Hepatocyte (in vitro differentiated cells): ENCODE data around the gene FSD1L. TPM values are rescaled to one million over a fixed set of nuclear protein-coding genes. Genes with fewer than 3 reads are reported as not detected.

Experiments
- DNase-seq: peaks from one replicate; pipeline ENCODE4 v3.0.0-alpha.2; 2016; ENCODE audit warnings: low spot score
- H2AFZ ChIP-seq: fragments of 200-600 bp; sonication (generic); 2 replicates; pipeline ENCODE4 v1.6.0; 2016; ENCODE audit warnings: antibody characterized with exemption, mild to moderate bottlenecking
- H3K27ac ChIP-seq: fragments of 200-600 bp; sonication (generic); 2 replicates; pipeline ENCODE4 v1.5.1; 2016; ENCODE audit warnings: mild to moderate bottlenecking
- H3K27me3 ChIP-seq: fragments of 200-600 bp; sonication (generic); 2 replicates; pipeline ENCODE4 v1.6.1; 2016
- H3K36me3 ChIP-seq: fragments of 200-600 bp; sonication (generic); replicated peaks from 2 replicates; pipeline ENCODE4 v1.5.1; 2016; ENCODE audit warnings: low read depth; ENCODE audit not compliant: insufficient read depth
- H3K4me1 ChIP-seq: fragments of 200-600 bp; sonication (generic); 2 replicates; pipeline ENCODE4 v1.5.1; 2016; ENCODE audit warnings: mild to moderate bottlenecking, moderate library complexity; ENCODE audit not compliant: insufficient read depth
- H3K4me2 ChIP-seq: fragments of 200-600 bp; sonication (generic); 2 replicates; pipeline ENCODE4 v1.6.0; 2016
- H3K4me3 ChIP-seq: fragments of 200-600 bp; sonication (generic); 2 replicates; pipeline ENCODE4 v1.5.1; 2016; ENCODE audit warnings: mild to moderate bottlenecking
- H3K79me2 ChIP-seq: fragments of 200-600 bp; sonication (generic); 2 replicates; pipeline ENCODE4 v1.6.0; 2017; ENCODE audit warnings: mild to moderate bottlenecking
- H3K9me2 ChIP-seq: fragments of 200-600 bp; sonication (generic); replicated peaks from 2 replicates; pipeline ENCODE4 v1.6.0; 2017; ENCODE audit warnings: mild to moderate bottlenecking; ENCODE audit not compliant: insufficient read depth
- H3K9me3 ChIP-seq: fragments of 200-600 bp; sonication (generic); 2 replicates; pipeline ENCODE4 v1.5.1; 2016; ENCODE audit warnings: low read depth, mild to moderate bottlenecking
- H4K20me1 ChIP-seq: fragments of 200-600 bp; sonication (generic); 2 replicates; pipeline ENCODE4 v1.6.0; 2016; ENCODE audit warnings: mild to moderate bottlenecking; ENCODE audit not compliant: insufficient read depth, poor library complexity, severe bottlenecking
- CTCF ChIP-seq: fragments of 200-600 bp; sonication (generic); IDR thresholded peaks from 2 replicates; pipeline ENCODE4 v1.5.1; 2016; ENCODE audit warnings: antibody characterized with exemption, mild to moderate bottlenecking; ENCODE audit not compliant: poor library complexity
- EZH2 ChIP-seq: fragments of 200-600 bp; sonication (generic); IDR thresholded peaks from 2 replicates; pipeline ENCODE4 v1.6.1; 2016; ENCODE audit warnings: antibody characterized with exemption, mild to moderate bottlenecking, borderline replicate concordance
- EZH2phosphoT487 ChIP-seq: fragments of 200-600 bp; sonication (generic); IDR thresholded peaks from one replicate; pipeline ENCODE4 v1.6.1; 2018; ENCODE audit warnings: antibody characterized with exemption, mild to moderate bottlenecking, low read depth, moderate library complexity; ENCODE audit not compliant: unreplicated experiment, severe bottlenecking
- WGBS: methylation state at CpG from one replicate; pipeline ENCODE4 v1.1.6; 2016; ENCODE audit warnings: low lambda C conversion rate; ENCODE audit errors: missing lambda C conversion rate; 5-methylcytosine and 5-hydroxymethylcytosine counted together
- polyA plus RNA-seq: library from polyadenylated mRNA; unstranded; fragments of >200 nt; fragmentation: Nextera tagmentation; extraction: Ambion mirVana; gene quantifications from 2 replicates; pipeline ENCODE4 v1.2.1, GENCODE V29; 2016
- total RNA-seq: library from RNA; depleted of rRNA; stranded (reverse); fragments of >200 nt; gene quantifications from 2 replicates; pipeline ENCODE4 v1.2.3, GENCODE V29; 2014

Gene FSD1L
- total and polyA plus RNA-seq, 2 experiments from 2014 or later, result 1.1 to 9.3 TPM

- 64% methylated on average over 2 of the region's 2 CpGs for WGBS
- no peak for TF ChIP-seq CTCF
- TF ChIP-seq EZH2phosphoT487, result no peak
- no peak for TF ChIP-seq EZH2
- Histone ChIP-seq H3K36me3 (no peaks in the 10 kb centered on the region), H3K9me2 (no peaks in the 10 kb centered on the region), H4K20me1 (peaks cover 6% of the 10 kb centered on the region), H3K27ac (no peak overlapping the region), H3K4me1 (peaks cover 8% of the 10 kb centered on the region), H3K4me2 (no peak overlapping the region), H3K4me3 (no peak overlapping the region), H3K9me3 (no peaks in the 10 kb centered on the region), H3K27me3 (no peaks in the 10 kb centered on the region), H2AFZ (no peak overlapping the region), H3K79me2 (peaks cover 88% of the 10 kb centered on the region)
- no peak for DNase-seq
Measured at GRCh38 chr9:105455836-105456475, 8.1 kb downstream of the FSD1L start.

GRCh38 chr9:105457560-105458294 lies 9.9 kb downstream of the FSD1L start:
- Histone ChIP-seq H3K4me1 (peaks cover 8% of the 10 kb centered on the region), H3K9me2 (no peaks in the 10 kb centered on the region), H3K79me2 (peaks cover 87% of the 10 kb centered on the region), H3K27ac (no peak overlapping the region), H2AFZ (no peak overlapping the region), H3K27me3 (no peaks in the 10 kb centered on the region), H3K9me3 (no peaks in the 10 kb centered on the region), H3K4me3 (no peak overlapping the region), H3K36me3 (no peaks in the 10 kb centered on the region), H4K20me1 (peaks cover 6% of the 10 kb centered on the region), H3K4me2 (no peak overlapping the region)
- 95% methylated on average over 15 of the region's 15 CpGs for WGBS
- TF ChIP-seq CTCF (no peak), EZH2phosphoT487 (no peak), EZH2 (no peak)
- DNase-seq, result no peak

GRCh38 chr9:105458404-105458803 lies 10.6 kb downstream of the FSD1L start:
- no peaks in the 10 kb centered on the region for H3K36me3 ChIP-seq
- no peak for DNase-seq
- no peaks in the 10 kb centered on the region for H3K9me2 ChIP-seq
- no peaks in the 10 kb centered on the region for H3K9me3 ChIP-seq
- no peak overlapping the region for H3K4me2 ChIP-seq
- 89% methylated on average over 3 of the region's 3 CpGs for WGBS
- no peaks in the 10 kb centered on the region for H3K27me3 ChIP-seq
- peaks cover 8% of the 10 kb centered on the region for H3K4me1 ChIP-seq
- no peak overlapping the region for H3K4me3 ChIP-seq
- H3K27ac ChIP-seq, result no peak overlapping the region
- H2AFZ ChIP-seq, result no peak overlapping the region
- peaks cover 89% of the 10 kb centered on the region for H3K79me2 ChIP-seq
- H4K20me1 ChIP-seq, result peaks cover 6% of the 10 kb centered on the region
- TF ChIP-seq CTCF (no peak), EZH2phosphoT487 (no peak), EZH2 (no peak)
